Effector memory CD4-positive, alpha-beta T cell (primary cell): Measurements from ENCODE around the gene OR2T6.
"Not testable (repeated sequence)": the region's sequence is repeated elsewhere in the genome, so short reads cannot be mapped to it uniquely, and the experiment has no call there.

Source experiments
- DNase-seq, 3 donors: peaks; one replicate each; pipeline ENCODE4 v3.0.0-alpha.2; 2020
- H3K27ac ChIP-seq: 2 replicates; pipeline ENCODE4 v1.7.0; 2013; ENCODE audit warnings: mild to moderate bottlenecking, low read length, moderate library complexity; ENCODE audit not compliant: insufficient read depth, poor library complexity, severe bottlenecking
- H3K27me3 ChIP-seq: replicated peaks from 2 replicates; pipeline ENCODE4 v1.7.0; 2013; ENCODE audit warnings: mild to moderate bottlenecking, low read length; ENCODE audit not compliant: insufficient read depth, control insufficient read depth, poor library complexity, severe bottlenecking
- H3K36me3 ChIP-seq: 2 replicates; pipeline ENCODE4 v1.7.0; 2013; ENCODE audit warnings: mild to moderate bottlenecking, low read length, moderate library complexity; ENCODE audit not compliant: control insufficient read depth, insufficient read depth
- H3K4me1 ChIP-seq: 2 replicates; pipeline ENCODE4 v1.7.0; 2013; ENCODE audit warnings: low read length, mild to moderate bottlenecking; ENCODE audit not compliant: control insufficient read depth, insufficient read depth, poor library complexity, severe bottlenecking
- H3K4me3 ChIP-seq: 2 replicates; pipeline ENCODE4 v1.7.0; 2013; ENCODE audit warnings: low read length, low read depth, mild to moderate bottlenecking; ENCODE audit not compliant: insufficient read depth, poor library complexity, severe bottlenecking
- H3K9me3 ChIP-seq: 2 replicates; pipeline ENCODE4 v1.7.0; 2013; ENCODE audit warnings: mild to moderate bottlenecking, low read length, moderate library complexity; ENCODE audit not compliant: control insufficient read depth

OR2T6 gene

DNA sequence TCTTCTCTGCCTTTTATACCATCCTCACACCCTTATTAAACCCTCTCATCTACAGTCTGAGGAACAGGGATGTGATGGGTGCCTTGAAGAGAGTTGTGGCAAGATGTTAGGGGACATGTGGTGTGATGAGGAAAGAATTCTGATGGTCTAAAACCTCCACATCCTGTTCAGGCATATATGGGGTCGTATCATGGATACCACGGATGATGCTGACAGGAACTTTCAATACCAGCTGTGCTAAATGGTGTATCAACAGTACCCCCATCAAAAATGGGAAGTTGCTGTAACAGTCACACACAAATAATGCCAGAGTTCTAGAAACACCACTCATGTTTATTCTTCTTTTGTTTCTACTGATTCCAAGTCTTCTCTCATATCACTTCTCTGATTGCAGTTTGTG, 12.9 kb downstream of the OR2T6 start:
- Histone ChIP-seq H3K27me3 (no peaks in the 10 kb centered on the region), H3K9me3 (no peaks in the 10 kb centered on the region), H3K4me3 (no peak overlapping the region)

GRCh38 chr1:248393050-248393449, 17.5 kb downstream of the OR2T6 start:
- H3K4me3 ChIP-seq = no peak overlapping the region
- no peaks in the 10 kb centered on the region for H3K9me3 ChIP-seq
- H3K27me3 ChIP-seq = no peaks in the 10 kb centered on the region
- no peak overlapping the region for H3K27ac ChIP-seq
- no peak for DNase-seq
- no peaks in the 10 kb centered on the region for H3K4me1 ChIP-seq
- H3K36me3 ChIP-seq = no peaks in the 10 kb centered on the region

More for the DNA sequence above, 12.9 kb downstream of the OR2T6 start:
- DNase-seq = no peak
- no peaks in the 10 kb centered on the region for H3K36me3 ChIP-seq
- H3K27ac ChIP-seq = no peak overlapping the region
- H3K4me1 ChIP-seq = no peaks in the 10 kb centered on the region

GRCh38 chr1:248402748-248403147, 27.2 kb downstream of the OR2T6 start, which contains the start of gene OR2T1:
OR2T1 (plus strand) TSS chr1:248403048; CDS start chr1:248406148, 3,100 bp downstream.
- no peak within 1 kb of the TSS for H3K4me3 ChIP-seq
- H3K36me3 ChIP-seq = no peaks in the 10 kb centered on the region
- H3K27me3 ChIP-seq = no peaks in the 10 kb centered on the region

GRCh38 chr1:248404024-248404423, 28.5 kb downstream of the OR2T6 start:
- no peaks in the 10 kb centered on the region for H3K4me1 ChIP-seq
- H3K27ac ChIP-seq = no peak overlapping the region
- H3K4me3 ChIP-seq = no peak overlapping the region
- no peaks in the 10 kb centered on the region for H3K27me3 ChIP-seq
- H3K36me3 ChIP-seq = no peaks in the 10 kb centered on the region
- DNase-seq = no peak
- H3K9me3 ChIP-seq = no peaks in the 10 kb centered on the region

More at GRCh38 chr1:248402748-248403147, 27.2 kb downstream of the OR2T6 start, which contains the start of gene OR2T1:
- no peaks in the 10 kb centered on the region for H3K4me1 ChIP-seq
- DNase-seq = no peak
- H3K9me3 ChIP-seq = no peaks in the 10 kb centered on the region
- no peak within 1 kb of the TSS for H3K27ac ChIP-seq

- Histone ChIP-seq H3K27ac (no peak overlapping the region), H3K4me3 (no peak overlapping the region), H3K27me3 (no peaks in the 10 kb centered on the region), H3K36me3 (no peaks in the 10 kb centered on the region), H3K9me3 (no peaks in the 10 kb centered on the region), H3K4me1 (no peaks in the 10 kb centered on the region)
- no peak for DNase-seq
Observed at GRCh38 chr1:248406721-248407692, 31.5 kb downstream of the OR2T6 start.

- H3K36me3 ChIP-seq = no peaks in the 10 kb centered on the region
- no peak for DNase-seq
Observed at GRCh38 chr1:248416226-248416625, 40.7 kb downstream of the OR2T6 start.

DNA sequence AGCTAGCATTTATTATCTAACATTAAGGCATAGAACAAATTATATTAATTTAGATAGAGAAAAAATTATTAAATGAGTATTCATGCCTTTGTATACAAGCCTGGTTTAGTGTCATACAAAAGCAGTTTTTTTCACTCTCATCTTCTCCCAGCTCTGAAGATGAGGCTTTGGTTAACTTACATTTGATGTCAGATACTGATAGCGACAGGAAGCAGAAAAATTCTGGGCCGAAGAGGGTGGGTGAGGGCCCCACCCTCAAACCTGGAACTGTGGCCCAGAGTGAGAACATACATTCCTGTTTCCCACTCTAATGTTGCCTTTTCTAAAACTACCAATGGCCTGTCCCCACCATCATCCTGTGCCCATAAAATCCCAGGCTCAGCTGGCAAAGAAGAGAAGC, 42.3 kb downstream of the OR2T6 start:
- H3K36me3 ChIP-seq = no peaks in the 10 kb centered on the region
- H3K27ac ChIP-seq = no peak overlapping the region
- no peak overlapping the region for H3K4me3 ChIP-seq
- H3K4me1 ChIP-seq = peaks cover 15% of the 10 kb centered on the region
- no peak for DNase-seq
- no peaks in the 10 kb centered on the region for H3K27me3 ChIP-seq
- no peaks in the 10 kb centered on the region for H3K9me3 ChIP-seq

More at GRCh38 chr1:248416226-248416625, 40.7 kb downstream of the OR2T6 start:
- Histone ChIP-seq H3K27me3 (no peaks in the 10 kb centered on the region), H3K9me3 (no peaks in the 10 kb centered on the region), H3K4me3 (no peak overlapping the region), H3K27ac (no peak overlapping the region), H3K4me1 (peaks cover 15% of the 10 kb centered on the region)

- H3K27me3 ChIP-seq = no peaks in the 10 kb centered on the region
Observed at GRCh38 chr1:248421384-248421783, 45.8 kb downstream of the OR2T6 start.

GRCh38 chr1:248427526-248428191, 52.1 kb downstream of the OR2T6 start:
- not testable (repeated sequence) for H3K36me3 ChIP-seq, H3K4me3 ChIP-seq, H3K27me3 ChIP-seq, H3K27ac ChIP-seq, H3K9me3 ChIP-seq, H3K4me1 ChIP-seq, DNase-seq

More at GRCh38 chr1:248421384-248421783, 45.8 kb downstream of the OR2T6 start:
- H3K4me3 ChIP-seq = no peak overlapping the region
- H3K9me3 ChIP-seq = no peaks in the 10 kb centered on the region
- no peaks in the 10 kb centered on the region for H3K36me3 ChIP-seq
- H3K4me1 ChIP-seq = peaks cover 12% of the 10 kb centered on the region
- DNase-seq = no peak
- no peak overlapping the region for H3K27ac ChIP-seq

DNA sequence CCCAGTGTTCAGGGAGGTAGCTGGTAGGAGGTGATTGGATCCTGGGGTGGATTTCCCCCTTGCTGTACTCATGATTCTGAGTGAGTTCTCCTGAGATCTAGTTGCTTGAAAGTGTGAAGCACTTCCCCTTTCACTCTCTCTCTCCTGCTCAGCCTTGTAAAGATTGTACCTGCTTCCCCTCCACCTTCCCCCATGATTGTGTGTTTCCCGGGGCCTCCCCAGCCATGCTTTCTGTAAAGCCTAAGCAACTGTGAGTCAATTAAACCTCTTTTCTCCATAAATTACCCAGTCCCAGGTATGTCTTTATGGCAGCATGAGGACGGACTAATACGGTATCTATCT, 52.6 kb downstream of the OR2T6 start:
- not testable (repeated sequence) for H3K4me1 ChIP-seq, DNase-seq, H3K36me3 ChIP-seq, H3K27ac ChIP-seq, H3K9me3 ChIP-seq, H3K4me3 ChIP-seq, H3K27me3 ChIP-seq
